ENCODE results near the gene DAPP1.
"Not testable (repeated sequence)": the region's sequence is repeated elsewhere in the genome, so short reads cannot be mapped to it uniquely, and the experiment has no call there.

Gene DAPP1

DNA sequence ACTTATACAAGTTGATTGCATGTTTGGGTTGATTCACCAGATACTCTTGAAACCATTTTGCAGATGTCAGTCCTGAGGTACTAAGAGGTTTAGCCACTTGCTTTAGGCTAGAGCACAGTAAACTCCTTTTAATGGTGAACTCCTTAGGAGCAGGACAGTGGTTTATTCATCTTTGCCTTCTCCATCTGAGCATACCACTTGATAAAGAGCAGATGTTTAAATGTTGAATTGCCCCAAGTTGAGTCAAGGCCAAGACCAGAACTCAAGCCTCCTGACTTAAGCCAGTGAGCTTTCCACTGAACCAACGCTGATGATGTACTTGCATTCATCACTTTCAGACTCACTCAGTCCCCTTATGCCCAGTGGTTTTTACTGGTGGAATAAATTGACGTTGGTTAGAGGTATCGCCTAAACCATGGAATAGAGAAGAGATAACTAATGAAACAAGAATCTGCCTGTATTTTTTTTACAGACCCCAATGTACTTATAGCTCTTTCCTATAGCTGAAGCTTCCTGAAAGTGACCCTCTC is 7.5 kb downstream of the DAPP1 start:
- no peak for DNase-seq (ENCODE audit: low spot score)

DNA sequence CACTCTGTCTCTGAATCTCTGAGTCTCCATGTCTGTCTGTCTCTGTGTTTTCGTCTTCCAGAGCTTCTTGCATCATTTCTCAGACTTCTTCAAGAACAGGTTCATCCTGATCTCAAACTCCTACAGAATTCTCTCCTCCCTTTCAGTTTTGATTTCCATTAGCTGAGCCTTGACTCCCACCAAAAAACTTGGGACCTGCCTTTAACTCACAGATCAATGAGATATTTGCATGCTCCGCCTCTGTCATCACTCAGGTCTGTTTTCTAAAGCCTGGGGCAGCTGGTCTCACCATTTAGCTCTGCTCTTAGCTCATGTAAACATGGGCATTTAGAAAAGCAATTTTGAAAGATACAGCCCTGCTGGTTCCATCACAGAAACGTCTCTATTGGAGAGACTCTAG is 8.6 kb downstream of the DAPP1 start:
- DNase-seq (ENCODE audit: low spot score): no peak

DNA sequence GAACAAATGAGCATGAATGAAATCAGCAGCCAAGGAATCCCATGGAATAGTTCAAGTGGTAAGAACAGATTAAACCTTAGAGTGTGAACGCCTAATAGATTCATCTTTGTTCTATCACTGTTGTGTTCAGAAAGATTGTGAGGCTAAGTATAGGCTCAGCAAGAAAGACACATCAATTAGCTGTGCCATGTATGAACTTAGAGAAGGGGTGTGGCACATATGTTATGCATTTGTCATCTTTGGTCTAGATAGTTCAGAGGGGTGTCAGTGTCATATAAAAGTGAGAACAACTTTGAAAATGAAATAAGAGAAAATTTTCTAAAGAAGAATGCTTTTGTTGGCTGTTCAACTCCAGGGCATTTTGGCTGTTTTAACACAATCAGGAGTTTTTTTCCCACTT is 9.4 kb downstream of the DAPP1 start:
- no peak for DNase-seq (ENCODE audit: low spot score)

DNA sequence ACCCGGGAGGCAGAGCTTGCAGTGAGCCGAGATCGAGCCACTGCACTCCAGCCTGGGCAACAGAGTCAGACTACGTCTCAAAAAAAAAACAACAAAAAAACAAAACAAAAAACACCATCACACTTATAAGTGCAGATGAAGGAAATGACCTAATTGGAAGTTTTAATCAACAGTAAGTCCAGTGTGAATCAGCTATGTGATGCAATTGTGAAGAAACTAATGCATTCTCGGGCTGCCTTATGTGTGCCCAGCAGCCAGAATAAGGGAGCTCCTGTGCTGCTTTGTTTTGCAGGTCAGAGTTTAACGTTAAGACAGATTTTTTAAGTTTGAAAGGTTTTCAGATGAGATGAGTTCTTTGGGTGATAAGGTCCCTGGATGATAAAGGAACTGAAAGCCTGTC is 10.8 kb downstream of the DAPP1 start:
- no peak for DNase-seq (ENCODE audit: low spot score)

DNA sequence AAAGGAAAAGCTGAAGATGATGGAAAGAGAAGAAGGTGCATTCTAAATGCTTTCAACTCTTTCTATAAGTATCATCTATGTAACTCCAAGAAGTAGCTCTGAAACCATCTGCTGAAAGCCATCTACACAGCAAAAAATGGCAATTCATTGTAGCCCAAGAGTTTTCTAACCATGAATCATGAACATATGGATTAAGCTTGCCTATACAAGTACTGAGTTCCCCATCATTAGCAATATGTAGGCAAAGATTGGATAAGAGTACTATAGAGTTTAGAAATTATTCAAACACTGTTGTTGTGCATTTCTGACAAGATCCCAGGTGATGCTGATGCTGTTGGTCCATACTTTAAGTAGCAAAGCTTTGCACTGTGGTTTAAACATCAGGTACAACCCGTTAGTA is 11.2 kb downstream of the DAPP1 start:
- DNase-seq (ENCODE audit: low spot score): no peak

DNA sequence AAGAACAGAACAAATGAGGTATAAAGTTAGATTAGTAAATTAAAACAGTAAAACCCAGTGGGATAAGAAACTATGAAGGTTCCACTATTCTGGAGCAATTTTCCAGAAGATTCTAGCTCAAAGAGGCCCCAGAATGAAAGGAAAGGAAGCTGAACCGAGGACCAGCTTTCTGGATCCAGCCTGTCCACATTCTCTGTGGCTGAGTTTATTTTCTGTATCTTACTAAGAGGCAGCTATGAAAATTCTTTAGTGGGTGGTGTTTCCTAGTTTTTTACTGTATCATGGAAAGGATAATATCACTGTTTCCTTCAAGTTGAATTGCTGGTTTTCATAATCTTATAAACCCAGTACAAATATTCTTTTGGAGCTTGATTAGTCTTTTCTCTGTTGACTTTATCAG is 11.8 kb downstream of the DAPP1 start:
- no peak for DNase-seq (ENCODE audit: low spot score)

DNA sequence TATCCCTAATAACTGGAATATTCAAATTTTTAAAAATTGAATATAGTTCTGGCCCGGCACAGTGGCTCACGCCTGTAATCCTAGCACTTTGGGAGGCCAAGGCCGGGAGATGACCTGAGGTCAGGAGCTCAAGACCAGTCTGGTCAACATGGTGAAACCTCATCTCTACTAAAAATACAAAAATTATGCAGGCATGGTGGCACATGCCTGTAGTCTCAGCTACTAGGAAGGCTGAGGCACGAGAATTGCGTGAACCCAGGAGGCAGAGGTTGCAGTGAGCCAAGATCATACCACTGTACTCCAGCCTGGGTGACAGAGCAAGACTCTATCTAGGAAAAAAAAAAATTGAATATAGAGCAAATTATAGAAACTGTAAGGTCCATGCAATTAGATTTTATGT is 13.4 kb downstream of the DAPP1 start:
- not testable (repeated sequence) for DNase-seq (ENCODE audit: low spot score)

DNA sequence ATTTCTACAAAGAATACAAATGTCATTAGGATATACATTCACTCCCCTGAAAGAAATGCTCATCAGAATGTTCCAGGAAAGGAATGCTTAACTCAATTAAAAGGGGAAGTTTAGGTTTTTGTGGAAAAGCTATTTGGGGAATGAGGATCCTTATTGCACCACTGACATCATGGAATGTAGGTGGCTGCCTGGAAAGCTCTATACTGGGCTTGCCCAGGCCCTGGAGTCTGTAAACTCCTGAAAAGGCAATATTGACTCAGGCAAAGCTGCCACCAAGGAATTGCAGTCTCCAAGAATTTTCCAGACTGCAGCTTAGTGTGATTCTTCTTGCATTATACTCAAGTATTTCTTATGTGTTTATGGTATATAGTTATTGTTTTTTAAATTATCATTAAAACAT is 15.7 kb downstream of the DAPP1 start:
- no peak for DNase-seq (ENCODE audit: low spot score)

DNA sequence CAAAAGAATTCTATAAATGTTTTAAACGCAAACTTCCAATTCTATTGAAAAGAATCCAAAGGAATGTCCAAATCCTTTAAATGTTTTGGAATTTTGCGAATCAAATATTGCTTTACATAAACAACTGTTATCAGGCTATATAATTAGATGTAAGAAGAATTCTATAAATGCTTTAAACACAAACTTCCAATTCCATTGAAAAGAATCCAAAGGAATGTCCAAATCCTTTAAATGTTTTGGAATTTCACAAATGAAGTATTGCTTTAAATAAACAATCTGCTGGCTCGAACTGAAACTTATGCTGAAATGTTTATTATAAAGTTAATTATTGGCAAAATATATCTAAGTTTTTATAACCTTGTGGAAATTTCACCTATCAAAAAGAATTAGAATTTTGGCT is 16.1 kb downstream of the DAPP1 start:
- no peak for DNase-seq (ENCODE audit: low spot score)

DNA sequence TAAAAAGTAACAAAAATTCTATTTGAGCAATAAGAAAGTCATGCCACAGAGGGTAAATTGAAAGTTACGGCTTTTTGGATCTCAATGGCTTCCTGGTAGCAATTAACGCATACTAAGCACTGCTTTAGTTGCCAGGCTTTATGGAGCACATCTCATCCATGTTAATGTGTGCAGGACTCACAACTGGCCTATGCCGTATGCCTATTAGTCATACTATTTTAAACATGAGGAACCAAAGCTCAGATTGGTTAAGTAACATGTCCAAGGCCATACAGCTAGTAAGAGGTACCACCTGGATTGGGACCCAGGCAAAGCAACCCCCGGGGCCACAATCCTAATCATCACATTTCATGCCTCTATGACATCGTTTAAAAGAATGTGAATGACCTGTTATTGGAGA is 17.1 kb downstream of the DAPP1 start:
- DNase-seq (ENCODE audit: low spot score): no peak

DNA sequence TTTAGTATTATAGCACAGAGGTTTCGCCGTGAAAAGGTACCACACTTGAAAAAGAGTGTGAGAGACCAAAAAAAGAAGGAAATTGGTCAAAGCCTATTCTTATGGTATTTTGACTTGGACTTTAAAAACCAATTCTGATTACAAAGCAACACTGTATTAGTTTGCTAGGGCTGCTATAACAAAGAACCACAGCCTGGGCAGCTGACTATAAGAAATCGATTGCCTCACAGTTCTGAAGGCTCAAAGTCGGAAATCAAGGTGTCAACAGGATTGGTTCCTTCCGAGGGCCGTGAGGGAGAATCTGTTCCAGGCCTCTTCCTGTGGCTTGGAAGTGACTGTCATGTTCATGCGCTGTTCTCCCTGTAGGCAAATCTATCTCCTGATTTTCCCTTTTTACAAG is 17.9 kb downstream of the DAPP1 start:
- no peak for DNase-seq (ENCODE audit: low spot score)

DNA sequence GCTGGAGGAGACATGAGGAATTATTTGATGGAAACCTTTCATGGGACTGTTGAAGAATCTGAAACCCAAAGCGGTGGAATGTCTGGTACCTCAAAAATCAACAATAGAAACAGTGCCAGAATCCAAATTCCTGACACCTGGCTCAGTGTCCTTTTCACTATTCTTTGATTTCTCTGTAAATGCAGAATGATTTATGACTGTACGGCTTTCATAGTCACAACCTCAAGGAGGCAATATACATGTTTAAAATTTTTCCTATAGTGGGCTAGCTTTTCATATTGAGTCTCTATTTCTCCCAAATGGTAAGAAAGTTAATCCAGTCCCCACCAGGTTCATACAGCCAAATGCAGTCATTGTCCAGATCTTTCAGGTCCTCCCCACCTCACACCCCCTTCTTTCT is 19.3 kb downstream of the DAPP1 start:
- DNase-seq (ENCODE audit: low spot score): no peak

DNA sequence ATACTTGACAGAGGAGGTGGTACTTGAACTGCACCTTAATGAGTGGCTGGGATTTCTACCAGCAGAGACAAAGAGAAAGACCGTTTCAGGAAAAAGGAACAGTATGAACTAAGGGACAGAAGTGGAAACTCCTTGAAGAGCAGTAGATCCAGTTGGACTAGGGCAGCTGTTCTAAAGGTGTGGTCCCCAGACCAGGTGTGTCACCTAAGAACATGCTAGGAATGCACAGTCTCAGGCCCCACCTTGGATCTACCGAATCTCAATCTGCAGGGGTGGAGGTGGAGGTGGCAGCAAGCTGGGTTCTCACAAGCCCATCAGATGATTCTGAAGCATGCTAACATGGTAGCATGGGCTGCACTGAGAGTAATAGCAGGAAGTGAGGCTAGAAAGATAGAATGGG is 22.3 kb downstream of the DAPP1 start:
- no peak for DNase-seq (ENCODE audit: low spot score)

DNA sequence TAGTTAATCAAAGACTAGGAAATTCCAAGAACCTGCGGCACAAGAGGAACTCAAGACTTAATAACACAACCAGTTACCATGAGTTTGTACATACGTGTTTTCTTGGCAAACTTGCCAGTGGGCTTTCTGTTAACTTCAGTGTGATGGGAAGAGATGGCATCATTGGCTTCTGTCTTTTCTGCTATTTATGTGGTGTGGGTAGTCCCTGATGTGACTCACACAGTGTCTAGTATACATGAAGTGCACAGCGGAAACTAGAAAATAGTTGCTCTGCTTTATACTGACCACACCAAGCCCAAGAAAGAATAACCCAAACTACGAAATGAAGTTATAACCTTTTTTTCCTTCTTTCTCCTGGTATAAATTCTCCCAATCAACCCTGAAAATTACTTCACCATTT is 24.5 kb downstream of the DAPP1 start:
- DNase-seq (ENCODE audit: low spot score): no peak

DNA sequence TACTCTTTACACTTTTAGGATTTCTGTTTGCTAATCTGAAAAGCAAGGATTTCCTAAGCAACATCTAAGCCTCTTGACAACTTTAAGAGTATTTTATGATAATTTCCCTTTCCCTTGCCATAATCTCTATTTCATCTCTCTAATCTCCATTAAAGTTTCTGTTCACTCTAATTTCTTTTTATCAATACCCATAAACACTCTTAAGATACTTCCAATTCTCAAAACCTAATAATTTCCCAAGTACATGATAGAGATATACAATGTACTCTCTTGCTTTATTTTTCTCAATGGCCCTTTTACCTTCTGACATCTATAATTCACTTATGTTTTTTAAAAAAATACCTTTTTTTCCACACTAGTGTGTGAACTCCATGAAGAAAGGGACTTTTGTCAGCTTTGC is 26.8 kb downstream of the DAPP1 start:
- DNase-seq (ENCODE audit: low spot score): no peak

DNA sequence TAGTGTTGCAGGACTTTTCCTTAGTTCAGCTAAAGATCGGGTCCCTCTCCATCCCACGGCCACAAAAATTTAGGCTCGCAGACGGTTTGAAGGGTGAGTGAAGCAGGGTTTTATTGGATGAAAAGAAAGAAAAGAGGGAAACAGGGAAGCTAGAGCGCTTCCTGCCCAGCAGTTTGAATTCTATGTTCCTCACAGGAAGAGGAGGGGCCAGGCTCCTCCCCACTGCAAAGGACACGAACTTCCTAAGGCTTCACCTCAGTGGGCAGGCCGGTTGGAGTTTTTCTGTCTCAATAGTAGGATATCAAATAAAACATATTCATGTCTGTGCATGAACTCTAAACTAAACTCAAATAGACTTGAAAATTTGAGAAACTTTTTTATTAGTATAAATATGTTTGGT is 27.4 kb downstream of the DAPP1 start:
- no peak for DNase-seq (ENCODE audit: low spot score)

DNA sequence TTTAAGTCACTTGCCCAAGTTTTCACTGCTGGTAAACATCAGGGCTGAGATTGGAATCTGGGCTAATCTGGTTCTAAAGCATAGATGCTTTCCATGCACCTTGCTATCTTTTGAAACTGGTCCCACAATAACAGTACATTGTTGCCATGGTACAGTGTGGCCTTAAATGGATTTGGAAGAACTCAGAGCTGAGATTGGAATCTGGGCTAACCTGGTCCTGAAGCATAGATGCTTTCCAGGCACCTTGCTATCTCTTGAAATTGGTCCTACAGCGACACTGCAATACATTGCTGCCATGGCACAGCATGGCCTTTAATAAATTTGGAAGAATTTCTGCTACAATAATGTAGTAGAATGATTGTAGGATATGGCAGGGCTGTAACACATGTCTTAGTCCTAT is 28.6 kb downstream of the DAPP1 start:
- DNase-seq (ENCODE audit: low spot score): no peak

DNA sequence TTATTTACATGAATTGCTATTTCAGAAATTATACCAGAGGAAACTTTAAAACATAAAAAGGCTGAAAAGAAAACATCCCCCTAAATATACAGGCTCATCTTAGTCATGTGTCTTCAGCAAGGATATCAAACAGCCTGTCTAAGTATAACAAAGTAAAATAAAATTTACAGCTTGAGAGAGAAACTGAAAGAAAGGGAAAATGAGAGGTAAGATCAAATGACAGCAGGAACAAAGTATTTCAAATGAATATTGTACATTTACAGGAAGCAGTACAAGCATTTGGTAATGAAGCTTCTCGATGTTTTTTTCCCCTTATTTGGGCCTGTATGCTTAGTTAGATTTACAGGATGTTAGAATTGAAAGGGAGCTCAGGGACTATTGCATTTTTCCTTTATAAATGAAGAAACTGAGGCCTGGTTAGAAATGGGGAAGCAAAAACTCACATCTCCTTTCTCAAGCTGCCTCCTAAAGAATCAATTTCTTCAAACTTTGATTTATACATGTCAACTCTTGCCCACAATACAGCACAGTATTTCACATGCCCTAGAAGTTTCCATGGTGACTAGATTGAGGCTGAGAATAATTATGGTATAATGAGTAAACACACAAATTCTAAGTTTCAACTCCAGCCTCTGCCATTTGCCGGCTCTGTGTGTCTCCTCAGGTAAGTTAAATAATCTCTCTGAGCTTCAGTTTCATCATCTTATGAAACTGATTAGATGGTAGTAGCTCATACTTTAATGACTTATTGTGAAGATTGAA is 29.3 kb downstream of the DAPP1 start:
- no peak for DNase-seq (ENCODE audit: low spot score)

DNA sequence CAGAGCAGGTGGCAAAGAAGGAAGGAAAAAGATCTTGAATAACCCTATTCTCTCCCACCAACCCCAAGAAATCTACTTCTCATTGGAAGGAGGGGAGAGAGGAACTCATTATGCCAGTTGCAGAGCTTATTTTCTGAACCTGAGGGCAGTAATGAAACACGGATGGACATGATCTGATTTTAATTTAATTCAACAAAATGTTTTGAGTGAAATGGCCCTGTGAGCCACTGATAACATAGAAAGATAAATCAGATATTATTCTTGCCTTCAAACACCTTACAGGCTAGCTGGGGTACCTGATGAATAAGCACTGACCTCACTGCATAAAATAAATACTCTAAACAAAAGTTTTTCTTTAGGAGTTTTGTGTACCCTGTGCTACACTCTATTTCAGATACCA is 30.3 kb downstream of the DAPP1 start:
- DNase-seq (ENCODE audit: low spot score): no peak

DNA sequence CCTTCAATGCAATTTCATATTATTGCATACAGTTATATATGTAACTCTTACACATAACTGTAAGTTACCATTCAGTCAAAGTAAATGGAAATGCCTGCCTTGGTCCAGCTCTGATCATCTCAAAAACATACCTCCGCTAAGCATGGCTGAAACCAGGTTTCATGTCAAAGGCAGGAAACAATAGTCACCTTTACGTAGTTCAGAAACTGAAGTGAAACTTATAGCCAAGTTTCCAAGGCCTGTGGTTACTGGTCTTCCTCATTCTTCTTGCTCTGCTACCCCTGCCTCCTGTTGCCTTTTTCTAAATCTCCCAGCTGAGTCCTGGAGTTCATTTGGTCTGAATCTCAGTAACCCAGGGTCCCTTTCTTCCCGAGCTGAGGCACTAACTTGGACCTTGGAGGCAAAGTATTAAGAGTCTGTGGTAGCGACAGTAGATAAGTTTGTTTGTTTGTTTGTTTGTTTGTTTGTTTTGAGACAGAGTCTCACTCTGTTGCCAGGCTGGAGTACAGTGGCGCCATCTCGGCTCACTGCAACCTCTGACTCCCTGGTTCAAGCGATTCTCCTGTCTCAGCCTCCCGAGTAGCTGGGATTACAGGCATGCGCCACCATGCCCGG is 30.8 kb downstream of the DAPP1 start:
- DNase-seq (ENCODE audit: low spot score): no peak

DNA sequence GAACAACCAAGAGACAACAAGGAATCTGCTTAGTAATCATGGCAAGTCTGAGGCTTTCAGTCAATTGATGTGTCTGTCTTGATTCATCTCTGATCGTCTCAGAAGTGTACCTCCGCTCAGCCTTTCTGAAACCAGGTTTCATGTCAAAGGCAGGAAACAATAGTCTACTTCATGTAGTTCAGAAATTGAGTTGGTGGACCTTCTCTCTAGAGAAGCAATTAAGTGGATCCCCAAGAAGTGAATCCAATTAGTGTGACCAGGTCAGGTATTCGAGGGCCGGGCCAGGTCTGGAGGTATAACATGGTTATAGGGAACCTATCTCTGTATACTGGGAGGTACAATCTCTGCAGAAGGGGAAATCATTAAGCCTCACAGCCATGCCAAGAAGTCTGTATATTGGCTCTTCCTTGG is 32.0 kb downstream of the DAPP1 start:
- no peak for DNase-seq (ENCODE audit: low spot score)

DNA sequence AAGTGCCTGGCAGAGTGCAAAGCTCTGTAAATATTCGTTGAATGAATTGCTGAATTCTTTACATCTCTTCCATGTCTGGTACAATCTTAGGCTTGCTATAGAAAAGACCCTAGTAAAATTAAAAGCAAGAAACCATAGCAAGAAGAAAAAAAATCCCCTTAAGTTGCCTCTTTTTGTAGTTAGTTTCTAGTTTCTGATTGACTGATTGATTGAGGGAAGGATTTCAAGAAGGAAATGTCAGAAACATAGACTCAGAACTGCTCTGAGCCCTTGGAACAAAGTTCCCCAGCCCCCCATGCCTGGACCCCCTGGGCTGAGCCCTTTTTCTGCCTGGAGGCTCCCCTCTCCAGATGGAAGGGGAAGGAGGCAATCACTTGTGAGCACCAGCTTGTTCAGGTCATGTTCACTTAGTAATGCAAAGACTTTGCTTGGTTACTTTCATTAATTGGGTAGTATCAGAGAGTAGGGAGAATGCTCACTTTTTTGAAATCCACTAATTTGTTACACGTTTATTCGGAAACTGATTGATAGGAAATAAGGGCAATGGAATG is 35.6 kb downstream of the DAPP1 start:
- no peak for DNase-seq (ENCODE audit: low spot score)

DNA sequence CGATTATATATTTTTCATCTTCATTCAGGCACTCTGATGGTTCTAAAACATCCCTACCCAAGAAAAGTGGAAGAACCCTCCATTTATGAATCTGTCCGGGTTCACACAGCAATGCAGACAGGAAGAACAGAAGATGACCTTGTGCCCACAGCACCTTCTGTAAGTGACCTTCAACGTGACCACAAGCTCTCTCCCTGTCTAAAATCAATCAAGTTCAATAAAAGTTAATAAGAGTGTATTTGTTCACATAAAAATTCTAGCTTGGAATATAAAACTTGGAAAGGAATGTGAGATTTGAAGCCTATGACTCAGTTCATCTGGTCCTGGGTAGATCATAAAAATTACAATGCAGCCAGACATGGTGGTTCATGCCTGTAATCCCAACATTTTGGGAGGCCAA is 36.6 kb downstream of the DAPP1 start:
- no peak for DNase-seq (ENCODE audit: low spot score)

DNA sequence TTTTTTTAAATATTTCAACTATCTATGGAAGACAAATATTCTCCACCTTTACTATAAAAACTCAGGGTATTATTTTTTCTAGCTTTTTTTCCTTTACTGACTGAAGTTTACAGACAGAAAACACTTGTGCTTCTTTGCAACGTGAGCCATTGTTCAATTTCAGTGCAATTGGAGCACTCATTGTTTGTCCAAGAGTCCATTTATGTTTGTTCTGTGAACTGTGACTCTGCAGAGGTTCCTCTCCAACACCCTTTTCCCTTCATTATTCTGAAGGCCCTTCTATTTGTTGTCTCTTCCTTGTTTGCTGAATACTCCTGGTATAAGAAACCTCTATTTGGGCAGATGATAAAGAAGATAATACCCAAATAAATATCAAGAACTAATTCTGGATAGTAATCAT is 37.4 kb downstream of the DAPP1 start:
- no peak for DNase-seq (ENCODE audit: low spot score)

Measured in HuH-7.5 (cell line).